Melanocyte of skin (primary cell): ENCODE results near the gene PSMC4. TPM values are rescaled to one million over a fixed set of nuclear protein-coding genes. Genes with fewer than 3 reads are reported as not detected.

Experiments
- total RNA-seq, 2 donors: library from RNA; depleted of rRNA; stranded (reverse); fragments of >200 nt; gene quantifications; 2 replicates each; pipeline ENCODE4 v1.2.3, GENCODE V29; 2012

The PSMC4 gene
- total RNA-seq, result 100 to 1,000 TPM; 163 to 225 TPM

DNA sequence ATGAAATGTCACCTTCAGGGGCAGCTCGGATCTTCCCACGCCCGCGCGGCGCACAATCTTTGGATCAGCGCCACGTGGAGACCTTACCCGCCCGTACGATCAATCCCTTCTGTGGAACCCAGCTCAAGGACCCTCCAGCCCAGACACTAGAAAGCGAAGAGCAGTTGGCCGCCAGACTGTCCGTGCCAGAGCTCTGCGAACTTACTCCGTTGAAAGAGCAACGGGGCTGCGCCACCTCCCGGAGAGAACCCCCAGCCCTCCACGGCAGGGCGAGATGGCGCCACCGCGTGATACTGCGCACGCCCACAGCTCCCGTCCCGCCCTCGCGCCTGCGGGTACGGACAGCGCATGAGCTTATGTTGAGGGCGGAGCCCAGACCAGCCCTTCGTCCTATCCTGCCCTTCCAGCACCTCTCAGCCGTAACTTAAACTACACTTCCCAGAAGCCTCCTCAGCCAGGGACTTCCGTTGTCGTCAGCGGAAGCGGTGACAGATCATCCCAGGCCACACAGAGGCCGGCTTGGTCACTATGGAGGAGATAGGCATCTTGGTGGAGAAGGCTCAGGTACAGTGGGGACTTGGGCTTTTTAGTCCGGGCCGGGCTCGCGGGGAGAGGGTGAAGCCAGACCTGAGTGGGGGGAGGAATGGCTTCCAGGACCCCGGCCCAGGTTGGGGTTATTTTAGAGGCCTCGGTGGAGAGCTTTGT, at the start of gene PSMC4:
TSS of gene PSMC4 (plus strand) at position 491 of the 705 bp plus-strand sequence. CDS start at position 529, 38 bp downstream.

DNA sequence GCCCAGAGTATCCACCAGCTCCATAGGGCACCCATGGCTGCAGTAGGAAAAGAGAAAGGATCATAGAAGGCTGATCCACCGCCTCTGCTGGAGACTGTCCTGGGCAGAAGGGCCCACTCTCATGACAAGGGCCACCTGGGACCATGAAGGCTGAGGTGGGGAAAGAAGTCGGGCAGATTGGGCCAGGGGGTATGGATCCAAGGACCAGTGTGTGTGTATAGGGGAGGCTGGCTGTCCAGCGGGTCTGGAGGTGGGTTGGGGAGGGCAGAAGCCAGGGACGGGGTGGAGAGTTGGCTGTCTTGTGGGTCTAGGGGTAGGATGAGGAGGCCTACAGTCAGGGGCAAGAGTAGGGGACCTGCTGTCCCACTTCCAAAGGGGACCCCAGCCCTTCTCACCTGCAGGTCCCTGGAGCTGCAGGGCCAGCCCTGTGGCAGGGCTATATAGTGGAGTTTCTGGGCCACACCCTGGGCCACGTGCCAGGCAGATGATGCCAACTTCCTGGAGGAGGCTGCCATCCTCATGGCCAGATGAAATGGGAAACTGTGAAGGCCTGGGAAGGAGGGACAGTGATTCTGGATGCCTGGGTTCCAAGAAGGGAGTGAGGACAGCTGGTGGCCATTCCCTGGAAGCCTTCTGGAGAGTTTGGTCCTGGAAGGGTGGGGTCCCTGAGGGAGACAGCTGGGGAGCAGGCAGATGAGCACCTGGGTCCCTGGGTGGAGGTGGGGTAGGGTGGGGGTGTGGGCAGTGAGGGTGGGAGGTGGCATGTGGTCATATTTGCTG, 36.2 kb upstream of the PSMC4 start, which contains the start of gene FCGBP:
TSS of gene FCGBP (minus strand) at position 51 of the 780 bp plus-strand sequence.

DNA sequence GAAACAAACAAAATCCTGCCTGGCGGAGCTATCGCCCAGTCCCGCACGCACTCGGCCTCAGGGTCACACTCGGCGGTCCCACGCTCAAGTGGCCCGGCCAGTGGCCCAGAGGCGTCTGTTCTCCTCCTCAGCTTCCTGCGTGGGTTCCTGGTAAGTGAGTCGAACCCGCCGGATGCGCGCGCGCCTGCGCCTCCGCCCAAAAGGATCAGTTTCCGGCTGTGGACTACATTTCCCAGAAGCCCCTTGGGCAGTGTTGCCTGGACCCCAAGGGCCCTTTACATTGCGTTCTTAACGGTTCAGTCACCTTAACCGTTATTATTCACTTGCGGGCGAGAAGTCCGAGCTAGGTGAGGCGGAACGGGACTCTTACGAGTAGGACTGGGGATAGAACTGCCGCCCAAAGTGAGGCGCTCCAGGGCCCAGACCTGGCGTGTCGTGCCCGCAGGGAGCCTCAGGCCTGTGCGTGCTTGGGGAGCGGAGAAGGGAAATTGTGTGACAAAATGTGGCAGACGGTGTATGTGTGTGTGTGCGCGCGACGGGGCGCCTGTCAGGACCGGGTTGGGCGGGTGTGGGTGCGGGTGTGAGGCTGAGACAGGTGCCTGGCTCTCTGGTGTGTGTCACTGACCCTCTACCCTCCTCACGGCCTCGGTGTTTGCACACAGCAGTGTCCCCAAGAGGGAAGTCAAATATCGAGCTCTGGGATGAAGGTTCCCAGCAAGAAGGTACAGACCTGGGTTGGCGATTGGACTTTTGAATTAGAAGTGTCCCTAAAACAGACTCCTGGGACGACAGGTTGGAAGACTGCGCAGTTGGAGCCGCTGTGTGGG, 26.1 kb downstream of the PSMC4 start, which contains the start of gene ZNF546:
TSS of gene ZNF546 (plus strand) at position 250 of the 827 bp plus-strand sequence. CDS start 1,267 bp downstream, outside the sequence.

Other genes with a start within 250 kb of the PSMC4 start
- not detected for gene CLC, start 233.1 kb upstream of the PSMC4 start, total RNA-seq
- gene LEUTX, start 192.3 kb upstream of the PSMC4 start, total RNA-seq, result not detected
- 10 to 100 TPM in 1 of 2 donors, 1 to 10 TPM in 1; 10.0 to 21.0 TPM for gene DYRK1B, start 137.0 kb upstream of the PSMC4 start, total RNA-seq
- gene FBL, start 124.8 kb upstream of the PSMC4 start, total RNA-seq, result 100 to 1,000 TPM in 1 of 2 donors, 10 to 100 TPM in 1; 59.2 to 166 TPM
- under 1 TPM; under 0.01 to 0.33 TPM for gene FCGBP, start 36.5 kb upstream of the PSMC4 start, total RNA-seq
- gene ZNF546, start 25.9 kb downstream of the PSMC4 start, total RNA-seq, result 1 to 10 TPM; 5.5 to 5.7 TPM
- 10 to 100 TPM; 11.7 to 19.0 TPM for gene ZNF780B, start 85.1 kb downstream of the PSMC4 start, total RNA-seq
- gene ZNF780A, start 119.8 kb downstream of the PSMC4 start, total RNA-seq, result 10 to 100 TPM in 1 of 2 donors, 1 to 10 TPM in 1; 7.9 to 12.0 TPM
- 10 to 100 TPM; 13.3 to 15.1 TPM for gene MAP3K10, start 220.3 kb downstream of the PSMC4 start, total RNA-seq
- gene TTC9B, start 247.2 kb downstream of the PSMC4 start, total RNA-seq, result not detected